ENCODE results near the gene PLCE1. TPM values are rescaled to one million over a fixed set of nuclear protein-coding genes. Genes with fewer than 3 reads are reported as not detected.
A peak's percentile ranks its signal among the peaks of the same experiment; 100 is the strongest.

PLCE1 gene
- polyA plus RNA-seq, 1 donor = 27.4 TPM

DNA sequence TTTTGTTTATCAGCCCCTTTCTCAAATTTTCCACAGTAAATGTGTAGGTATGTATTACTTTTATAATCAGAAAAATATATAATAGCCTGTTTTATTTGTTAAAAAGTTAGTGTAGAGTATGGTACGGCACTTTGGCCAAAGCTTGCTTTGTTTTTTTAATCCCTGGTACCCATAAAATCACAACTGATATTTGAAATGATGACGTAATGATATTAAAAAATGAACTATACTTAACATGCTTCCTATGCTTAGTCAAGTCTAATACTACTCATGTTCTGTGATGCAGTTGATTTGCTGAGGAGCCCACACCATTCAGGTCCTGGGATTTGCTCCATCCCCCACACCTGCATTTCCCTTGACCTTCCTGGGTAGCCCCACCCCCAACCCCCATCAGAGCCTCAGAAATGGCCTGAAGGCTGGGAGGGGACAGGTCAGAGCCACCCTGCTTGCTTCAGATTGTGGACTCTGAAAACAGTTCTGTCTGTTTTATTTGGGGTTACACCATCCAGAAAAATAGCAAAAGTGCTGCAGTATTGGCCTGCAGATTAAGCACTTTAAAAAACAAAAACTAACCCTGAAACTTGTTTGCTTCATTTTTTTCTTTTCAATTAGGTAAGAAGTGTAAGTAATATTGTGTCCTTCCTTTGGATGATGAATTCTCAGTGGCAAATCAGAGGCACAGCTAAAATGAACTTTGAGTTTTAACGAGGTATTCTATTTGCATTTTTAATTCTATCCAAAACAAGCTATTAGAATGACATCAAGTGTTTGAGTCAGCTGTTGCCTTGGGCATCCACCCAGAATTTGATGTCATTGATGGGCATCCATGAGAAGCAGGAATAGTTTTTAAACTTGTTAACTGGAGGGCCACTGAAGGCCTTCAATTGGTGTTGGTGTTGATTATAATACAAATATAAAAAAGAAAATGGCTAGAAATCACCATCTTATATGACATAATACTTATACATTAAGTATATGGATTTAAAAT is 23.3 kb downstream of the PLCE1 start:
- WGBS (ENCODE audit: insufficient coverage, low lambda C conversion rate) = no CpG with 5 or more reads among the region's 3 CpGs
- H3K27ac ChIP-seq (ENCODE audit: low read length) = no peak overlapping the region

GRCh38 chr10:94018107-94018506 is 24.4 kb downstream of the PLCE1 start:
- H3K4me1 ChIP-seq (ENCODE audit: control insufficient read depth, insufficient read depth, low read length) = no peaks in the 10 kb centered on the region
- H3K9me3 ChIP-seq (ENCODE audit: control insufficient read depth, low read depth, low read length) = no peaks in the 10 kb centered on the region
- WGBS (ENCODE audit: insufficient coverage, low lambda C conversion rate) = no CpG with 5 or more reads among the region's 3 CpGs
- peak overlapping the region; percentile 7 for H3K27ac ChIP-seq (ENCODE audit: low read length)
- DNase-seq = no peak
- no peak overlapping the region for H3K4me3 ChIP-seq (ENCODE audit: low read length)
- H3K27me3 ChIP-seq (ENCODE audit: control insufficient read depth, insufficient read depth, low read length) = no peaks in the 10 kb centered on the region
- H3K36me3 ChIP-seq (ENCODE audit: control insufficient read depth, insufficient read depth, low read length) = no peaks in the 10 kb centered on the region

More for the DNA sequence above, 23.3 kb downstream of the PLCE1 start:
- Histone ChIP-seq H3K9me3 (ENCODE audit: control insufficient read depth, low read depth, low read length) (no peaks in the 10 kb centered on the region), H3K27me3 (ENCODE audit: control insufficient read depth, insufficient read depth, low read length) (no peaks in the 10 kb centered on the region), H3K4me3 (ENCODE audit: low read length) (no peak overlapping the region), H3K4me1 (ENCODE audit: control insufficient read depth, insufficient read depth, low read length) (no peaks in the 10 kb centered on the region), H3K36me3 (ENCODE audit: control insufficient read depth, insufficient read depth, low read length) (no peaks in the 10 kb centered on the region)
- DNase-seq = no peak

GRCh38 chr10:94023906-94024305 is 30.2 kb downstream of the PLCE1 start:
- no peaks in the 10 kb centered on the region for H3K4me1 ChIP-seq (ENCODE audit: control insufficient read depth, insufficient read depth, low read length)
- WGBS (ENCODE audit: insufficient coverage, low lambda C conversion rate) = 91% methylated on average over 1 of the region's 3 CpGs
- H3K9me3 ChIP-seq (ENCODE audit: control insufficient read depth, low read depth, low read length) = peaks cover 4% of the 10 kb centered on the region
- H3K36me3 ChIP-seq (ENCODE audit: control insufficient read depth, insufficient read depth, low read length) = no peaks in the 10 kb centered on the region
- no peak overlapping the region for H3K4me3 ChIP-seq (ENCODE audit: low read length)
- no peaks in the 10 kb centered on the region for H3K27me3 ChIP-seq (ENCODE audit: control insufficient read depth, insufficient read depth, low read length)
- no peak for DNase-seq
- no peak overlapping the region for H3K27ac ChIP-seq (ENCODE audit: low read length)

- Histone ChIP-seq H3K36me3 (ENCODE audit: control insufficient read depth, insufficient read depth, low read length) (peaks cover under 1% of the 10 kb centered on the region), H3K4me3 (ENCODE audit: low read length) (no peak overlapping the region), H3K4me1 (ENCODE audit: control insufficient read depth, insufficient read depth, low read length) (no peaks in the 10 kb centered on the region), H3K27ac (ENCODE audit: low read length) (no peak overlapping the region), H3K9me3 (ENCODE audit: control insufficient read depth, low read depth, low read length) (peaks cover 5% of the 10 kb centered on the region), H3K27me3 (ENCODE audit: control insufficient read depth, insufficient read depth, low read length) (no peaks in the 10 kb centered on the region)
- DNase-seq = no peak
Measured at GRCh38 chr10:94024407-94024806, 30.7 kb downstream of the PLCE1 start.

- Histone ChIP-seq H3K4me1 (ENCODE audit: control insufficient read depth, insufficient read depth, low read length) (no peaks in the 10 kb centered on the region), H3K27me3 (ENCODE audit: control insufficient read depth, insufficient read depth, low read length) (no peaks in the 10 kb centered on the region), H3K9me3 (ENCODE audit: control insufficient read depth, low read depth, low read length) (peaks cover 18% of the 10 kb centered on the region), H3K36me3 (ENCODE audit: control insufficient read depth, insufficient read depth, low read length) (peaks cover 3% of the 10 kb centered on the region), H3K27ac (ENCODE audit: low read length) (no peak overlapping the region), H3K4me3 (ENCODE audit: low read length) (no peak overlapping the region)
- DNase-seq = no peak
- WGBS (ENCODE audit: insufficient coverage, low lambda C conversion rate) = no CpG with 5 or more reads among the region's 1 CpG
Measured at GRCh38 chr10:94025806-94026205, 32.1 kb downstream of the PLCE1 start.

DNA sequence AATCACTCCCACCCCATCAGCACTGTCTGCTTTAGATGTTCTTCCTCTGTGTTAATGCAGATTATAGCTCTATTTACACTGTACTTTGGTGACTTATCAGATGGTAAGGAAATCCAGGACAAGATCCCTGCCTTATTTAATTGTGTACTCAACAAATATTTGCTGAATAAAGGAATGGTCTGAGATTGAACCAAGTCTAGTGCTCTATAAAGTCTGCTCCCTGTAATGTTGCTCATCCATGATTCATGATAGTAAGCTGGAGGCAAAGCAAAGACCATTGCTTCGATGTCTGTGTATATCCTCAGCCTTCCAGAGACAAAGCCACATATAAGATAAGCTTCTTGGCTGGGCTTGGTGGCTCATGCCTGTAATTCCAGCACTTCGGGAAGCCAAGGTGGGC is 33.5 kb downstream of the PLCE1 start:
- no peak for DNase-seq
- H3K4me3 ChIP-seq (ENCODE audit: low read length) = no peak overlapping the region
- H3K27ac ChIP-seq (ENCODE audit: low read length) = no peak overlapping the region
- no peaks in the 10 kb centered on the region for H3K27me3 ChIP-seq (ENCODE audit: control insufficient read depth, insufficient read depth, low read length)
- no CpG with 5 or more reads among the region's 2 CpGs for WGBS (ENCODE audit: insufficient coverage, low lambda C conversion rate)
- peaks cover 15% of the 10 kb centered on the region for H3K36me3 ChIP-seq (ENCODE audit: control insufficient read depth, insufficient read depth, low read length)
- H3K4me1 ChIP-seq (ENCODE audit: control insufficient read depth, insufficient read depth, low read length) = no peaks in the 10 kb centered on the region
- H3K9me3 ChIP-seq (ENCODE audit: control insufficient read depth, low read depth, low read length) = peaks cover 19% of the 10 kb centered on the region

GRCh38 chr10:94029955-94030354 is 36.2 kb downstream of the PLCE1 start:
- no peak overlapping the region for H3K27ac ChIP-seq (ENCODE audit: low read length)
- no peak for DNase-seq
- no peaks in the 10 kb centered on the region for H3K27me3 ChIP-seq (ENCODE audit: control insufficient read depth, insufficient read depth, low read length)
- peaks cover 18% of the 10 kb centered on the region for H3K9me3 ChIP-seq (ENCODE audit: control insufficient read depth, low read depth, low read length)
- H3K4me1 ChIP-seq (ENCODE audit: control insufficient read depth, insufficient read depth, low read length) = no peaks in the 10 kb centered on the region
- no peak overlapping the region for H3K4me3 ChIP-seq (ENCODE audit: low read length)
- peaks cover 15% of the 10 kb centered on the region for H3K36me3 ChIP-seq (ENCODE audit: control insufficient read depth, insufficient read depth, low read length)

- no peak for DNase-seq
- H3K9me3 ChIP-seq (ENCODE audit: control insufficient read depth, low read depth, low read length) = no peaks in the 10 kb centered on the region
- no peaks in the 10 kb centered on the region for H3K4me1 ChIP-seq (ENCODE audit: control insufficient read depth, insufficient read depth, low read length)
Measured at GRCh38 chr10:94035982-94036765, 42.4 kb downstream of the PLCE1 start.

GRCh38 chr10:94036766-94037033 is 43.0 kb downstream of the PLCE1 start:
- Histone ChIP-seq H3K4me1 (ENCODE audit: control insufficient read depth, insufficient read depth, low read length) (no peaks in the 10 kb centered on the region), H3K4me3 (ENCODE audit: low read length) (no peak overlapping the region), H3K36me3 (ENCODE audit: control insufficient read depth, insufficient read depth, low read length) (peaks cover 3% of the 10 kb centered on the region), H3K9me3 (ENCODE audit: control insufficient read depth, low read depth, low read length) (no peaks in the 10 kb centered on the region), H3K27ac (ENCODE audit: low read length) (no peak overlapping the region), H3K27me3 (ENCODE audit: control insufficient read depth, insufficient read depth, low read length) (no peaks in the 10 kb centered on the region)
- DNase-seq = no peak
- WGBS (ENCODE audit: insufficient coverage, low lambda C conversion rate) = 86% methylated on average over 1 of the region's 1 CpG

More at GRCh38 chr10:94035982-94036765, 42.4 kb downstream of the PLCE1 start:
- peaks cover 9% of the 10 kb centered on the region for H3K36me3 ChIP-seq (ENCODE audit: control insufficient read depth, insufficient read depth, low read length)
- no peak overlapping the region for H3K4me3 ChIP-seq (ENCODE audit: low read length)
- H3K27me3 ChIP-seq (ENCODE audit: control insufficient read depth, insufficient read depth, low read length) = no peaks in the 10 kb centered on the region
- no CpG with 5 or more reads among the region's 3 CpGs for WGBS (ENCODE audit: insufficient coverage, low lambda C conversion rate)
- H3K27ac ChIP-seq (ENCODE audit: low read length) = no peak overlapping the region

- no CpG with 5 or more reads among the region's 3 CpGs for WGBS (ENCODE audit: insufficient coverage, low lambda C conversion rate)
- Histone ChIP-seq H3K4me3 (ENCODE audit: low read length) (no peak overlapping the region), H3K27ac (ENCODE audit: low read length) (no peak overlapping the region), H3K36me3 (ENCODE audit: control insufficient read depth, insufficient read depth, low read length) (no peaks in the 10 kb centered on the region), H3K4me1 (ENCODE audit: control insufficient read depth, insufficient read depth, low read length) (peaks cover 1% of the 10 kb centered on the region), H3K27me3 (ENCODE audit: control insufficient read depth, insufficient read depth, low read length) (no peaks in the 10 kb centered on the region), H3K9me3 (ENCODE audit: control insufficient read depth, low read depth, low read length) (no peaks in the 10 kb centered on the region)
- no peak for DNase-seq
Measured at GRCh38 chr10:94037286-94037685, 43.6 kb downstream of the PLCE1 start.

All from large intestine (tissue), 3 donors.